Measurements from ENCODE around the gene USP1. TPM values are rescaled to one million over a fixed set of nuclear protein-coding genes. Genes with fewer than 3 reads are reported as not detected.

The USP1 gene
- total RNA-seq, 2 donors from 2014 or later, result 8.2 to 12.5 TPM

DNA sequence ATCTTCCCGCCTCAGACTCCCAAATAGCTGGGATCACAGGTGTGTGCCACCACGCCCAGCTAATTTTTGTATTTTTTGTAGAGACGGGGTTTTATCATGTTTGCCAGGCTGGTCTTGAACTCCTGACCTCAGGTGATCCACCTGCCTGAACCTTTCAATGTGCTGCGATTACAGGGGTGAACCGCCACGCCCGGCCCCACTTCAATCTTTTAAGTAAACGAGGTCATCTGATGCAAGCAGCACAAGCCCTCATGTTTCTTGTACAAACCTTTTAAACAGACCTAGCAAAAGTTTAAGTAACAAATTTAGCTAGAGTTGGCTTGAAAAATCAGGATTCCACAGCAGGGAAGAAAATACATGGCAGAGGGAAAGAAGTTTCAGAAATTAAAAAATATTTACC, 21.2 kb upstream of the USP1 start:
- 71 to 73% methylated on average over 8 of the region's 8 CpGs for WGBS, 2 donors
- H3K9me3 ChIP-seq, result no peaks in the 10 kb centered on the region
- DNase-seq, result no peak
- no peak overlapping the region for H3K4me3 ChIP-seq
- no peak for ATAC-seq
- no peaks in the 10 kb centered on the region for H3K36me3 ChIP-seq (replicated peaks in 1 of 2; ENCODE audit: insufficient read depth in 1 of 2, low read depth in 2 of 2)
- H3K4me1 ChIP-seq, result no peaks in the 10 kb centered on the region
- H3K27me3 ChIP-seq, result no peaks in the 10 kb centered on the region
- TF ChIP-seq POLR2A (IDR thresholded peaks at IDR 0.05), result no peak
- TF ChIP-seq, protein P1, sequence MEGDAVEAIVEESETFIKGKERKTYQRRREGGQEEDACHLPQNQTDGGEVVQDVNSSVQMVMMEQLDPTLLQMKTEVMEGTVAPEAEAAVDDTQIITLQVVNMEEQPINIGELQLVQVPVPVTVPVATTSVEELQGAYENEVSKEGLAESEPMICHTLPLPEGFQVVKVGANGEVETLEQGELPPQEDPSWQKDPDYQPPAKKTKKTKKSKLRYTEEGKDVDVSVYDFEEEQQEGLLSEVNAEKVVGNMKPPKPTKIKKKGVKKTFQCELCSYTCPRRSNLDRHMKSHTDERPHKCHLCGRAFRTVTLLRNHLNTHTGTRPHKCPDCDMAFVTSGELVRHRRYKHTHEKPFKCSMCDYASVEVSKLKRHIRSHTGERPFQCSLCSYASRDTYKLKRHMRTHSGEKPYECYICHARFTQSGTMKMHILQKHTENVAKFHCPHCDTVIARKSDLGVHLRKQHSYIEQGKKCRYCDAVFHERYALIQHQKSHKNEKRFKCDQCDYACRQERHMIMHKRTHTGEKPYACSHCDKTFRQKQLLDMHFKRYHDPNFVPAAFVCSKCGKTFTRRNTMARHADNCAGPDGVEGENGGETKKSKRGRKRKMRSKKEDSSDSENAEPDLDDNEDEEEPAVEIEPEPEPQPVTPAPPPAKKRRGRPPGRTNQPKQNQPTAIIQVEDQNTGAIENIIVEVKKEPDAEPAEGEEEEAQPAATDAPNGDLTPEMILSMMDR (IDR thresholded peaks at IDR 0.05), result no peak
- intact Hi-C loops (cut with DNase I), result no loop called here
- H3K27ac ChIP-seq, result no peak overlapping the region

DNA sequence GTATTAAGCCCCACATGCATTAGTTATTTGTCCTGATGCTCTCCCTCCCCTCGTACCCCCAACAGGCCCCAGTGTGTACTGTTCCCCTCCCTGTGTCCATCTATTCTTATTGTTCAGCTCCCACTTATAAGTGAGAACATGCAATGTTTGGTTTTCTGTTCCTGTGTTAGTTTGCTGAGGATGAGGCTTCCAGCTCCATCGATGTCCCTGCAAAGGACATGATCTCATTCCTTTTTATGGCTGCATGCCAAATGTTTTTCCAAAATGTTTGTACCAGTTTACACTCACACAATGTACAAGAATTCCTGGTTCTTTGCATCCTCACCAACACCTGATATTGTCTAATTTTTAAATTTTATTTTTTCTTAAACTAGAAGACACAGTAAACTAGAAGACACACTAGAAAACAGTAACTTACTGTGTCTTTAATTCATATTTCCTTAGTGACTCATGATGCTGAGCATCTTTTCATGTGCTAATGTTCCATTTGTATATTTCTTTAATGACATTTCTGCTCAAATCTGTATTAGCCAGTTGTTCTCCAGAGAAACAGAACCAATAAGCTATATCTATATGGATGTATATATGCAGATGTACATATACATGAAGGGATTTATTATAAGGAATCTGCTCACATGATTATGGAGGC, 19.4 kb upstream of the USP1 start:
- Histone ChIP-seq H3K4me3 (no peak overlapping the region), H3K27ac (no peak overlapping the region), H3K4me1 (no peaks in the 10 kb centered on the region), H3K27me3 (no peaks in the 10 kb centered on the region), H3K36me3 (replicated peaks in 1 of 2; ENCODE audit: insufficient read depth in 1 of 2, low read depth in 2 of 2) (no peaks in the 10 kb centered on the region), H3K9me3 (no peaks in the 10 kb centered on the region)
- DNase-seq, result no peak
- intact Hi-C loops (cut with DNase I), result no loop called here
- 58 to 87% methylated on average over 2 of the region's 2 CpGs for WGBS, 2 donors
- no peak for TF ChIP-seq POLR2A (IDR thresholded peaks at IDR 0.05)
- TF ChIP-seq, protein P1 (IDR thresholded peaks at IDR 0.05), result no peak
- ATAC-seq, result no peak

DNA sequence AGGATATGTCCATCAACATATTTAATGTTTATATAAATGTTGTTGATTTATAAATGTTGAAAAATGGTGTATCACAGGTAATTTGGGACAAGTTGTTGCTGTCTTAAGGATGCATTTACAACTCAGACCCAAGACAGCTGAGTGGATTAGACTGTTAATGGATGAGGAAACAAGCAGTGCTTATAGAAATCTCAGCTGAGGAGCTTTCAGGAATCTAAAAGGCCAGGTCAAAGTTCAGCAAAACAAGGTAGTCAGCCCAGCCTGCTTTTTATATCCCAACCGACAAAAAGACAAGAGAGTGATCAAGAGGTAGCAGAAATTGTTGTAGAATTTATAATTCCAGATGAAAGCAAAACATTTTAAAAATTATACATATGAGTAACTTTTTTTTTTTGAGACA, 16.6 kb upstream of the USP1 start:
- no peak for ATAC-seq
- no peaks in the 10 kb centered on the region for H3K9me3 ChIP-seq
- 74 to 90% methylated on average over 1 of the region's 1 CpG for WGBS, 2 donors
- H3K27me3 ChIP-seq, result no peaks in the 10 kb centered on the region
- H3K36me3 ChIP-seq (replicated peaks in 1 of 2; ENCODE audit: insufficient read depth in 1 of 2, low read depth in 2 of 2), result no peaks in the 10 kb centered on the region
- H3K27ac ChIP-seq, result no peak overlapping the region
- intact Hi-C loops (cut with DNase I), result no loop called here
- no peak for TF ChIP-seq POLR2A (IDR thresholded peaks at IDR 0.05)
- TF ChIP-seq, protein P1 (IDR thresholded peaks at IDR 0.05), result no peak
- H3K4me1 ChIP-seq, result no peaks in the 10 kb centered on the region
- H3K4me3 ChIP-seq, result no peak overlapping the region
- no peak for DNase-seq

DNA sequence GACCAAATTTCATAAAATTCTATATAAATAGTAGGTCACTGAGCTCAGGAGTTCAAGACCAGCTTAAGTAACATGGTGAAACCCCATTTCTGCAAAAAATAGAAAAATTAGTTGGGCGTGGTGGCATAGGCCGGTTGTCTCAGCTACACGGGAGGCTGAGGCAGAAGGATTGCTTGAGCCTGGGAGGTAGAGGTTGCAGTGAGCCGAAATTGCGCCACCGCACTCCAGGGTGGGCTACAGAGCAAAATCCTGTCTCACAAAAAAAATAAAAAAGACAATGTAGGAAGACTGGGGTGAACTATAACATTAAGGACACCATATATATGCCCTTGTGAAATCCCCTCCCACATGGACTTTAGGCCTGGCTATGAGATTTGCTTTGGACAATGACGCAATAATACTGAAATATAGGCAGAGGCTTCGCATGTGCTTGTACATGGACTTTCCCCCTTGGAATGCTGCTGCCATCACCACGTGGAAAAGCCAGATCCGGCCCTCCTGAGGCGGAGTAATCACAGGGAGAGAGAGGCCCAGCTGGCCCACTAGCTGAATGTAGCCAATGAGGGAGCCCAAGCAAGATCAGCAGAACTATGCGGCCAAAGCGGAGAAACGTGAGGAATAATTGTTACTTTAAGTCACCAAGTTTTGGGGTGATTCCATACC, 13.1 kb upstream of the USP1 start:
- no peak for DNase-seq
- H3K4me1 ChIP-seq, result no peaks in the 10 kb centered on the region
- TF ChIP-seq, protein P1 (IDR thresholded peaks at IDR 0.05), result no peak
- TF ChIP-seq POLR2A (IDR thresholded peaks at IDR 0.05), result no peak
- ATAC-seq, result no peak
- H3K36me3 ChIP-seq (replicated peaks in 1 of 2; ENCODE audit: insufficient read depth in 1 of 2, low read depth in 2 of 2), result no peaks in the 10 kb centered on the region
- H3K4me3 ChIP-seq, result no peak overlapping the region
- intact Hi-C loops (cut with DNase I), result no loop called here
- no peaks in the 10 kb centered on the region for H3K9me3 ChIP-seq
- WGBS, 2 donors, result 89 to 93% methylated on average over 12 to 14 of the region's 14 CpGs
- no peaks in the 10 kb centered on the region for H3K27me3 ChIP-seq
- no peak overlapping the region for H3K27ac ChIP-seq

DNA sequence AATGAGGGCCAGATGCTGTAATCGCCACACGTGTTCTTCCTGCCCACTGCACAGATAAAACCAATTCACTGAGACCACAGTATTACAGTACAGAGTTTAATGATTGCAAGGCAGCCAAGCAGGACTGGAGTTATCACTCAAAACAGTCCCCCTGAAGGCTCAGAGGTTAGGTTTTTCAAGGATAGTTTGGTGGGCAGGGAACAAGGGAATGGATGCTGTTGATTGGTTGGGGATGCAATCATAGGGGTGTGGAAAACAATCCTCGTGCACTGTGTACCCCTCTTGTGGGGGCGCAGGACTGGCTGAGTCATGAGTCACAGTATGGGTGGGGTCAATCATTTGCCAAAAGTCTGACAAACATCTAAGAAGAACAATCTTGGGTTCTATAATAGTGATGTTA, 12.4 kb upstream of the USP1 start:
- DNase-seq, result no peak
- TF ChIP-seq, protein P1 (IDR thresholded peaks at IDR 0.05), result no peak
- no peak for TF ChIP-seq POLR2A (IDR thresholded peaks at IDR 0.05)
- WGBS, 2 donors, result 75 to 81% methylated on average over 4 of the region's 4 CpGs
- Histone ChIP-seq H3K4me3 (no peak overlapping the region), H3K9me3 (no peaks in the 10 kb centered on the region), H3K27me3 (no peaks in the 10 kb centered on the region), H3K4me1 (no peaks in the 10 kb centered on the region), H3K27ac (no peak overlapping the region), H3K36me3 (replicated peaks in 1 of 2; ENCODE audit: insufficient read depth in 1 of 2, low read depth in 2 of 2) (no peaks in the 10 kb centered on the region)
- no peak for ATAC-seq
- intact Hi-C loops (cut with DNase I), result no loop called here
